Liver (tissue), 3 donors: ENCODE measurements around the gene IPMK.

Experiments
- CTCF ChIP-seq: fragments of 150-350 bp; IDR thresholded peaks from 2 replicates; pipeline ENCODE4 v1.5.1; 2017; ENCODE audit warnings: improper control_type of control experiment, low read depth, low read length; ENCODE audit not compliant: missing input control
- EGR1 ChIP-seq, 2 donors: IDR thresholded peaks; 2 replicates each; pipeline ENCODE4 v1.6.1; 2016 to 2018; ENCODE audit warnings: antibody characterized with exemption in 2 of 2, low read depth in 2 of 2
- GABPA ChIP-seq, 2 donors: IDR thresholded peaks in 1 of 2; conservative IDR thresholded peaks in 1 of 2; 2 replicates each; pipeline ENCODE4 v1.6.1; 2016; ENCODE audit warnings: antibody characterized with exemption in 2 of 2, mild to moderate bottlenecking in 1 of 2, moderate library complexity in 1 of 2
- HNF4A ChIP-seq, 2 donors: conservative IDR thresholded peaks; 2 replicates each; pipeline ENCODE4 v1.6.1; 2016; ENCODE audit warnings: antibody characterized with exemption in 2 of 2, mild to moderate bottlenecking in 2 of 2
- NR2F2 ChIP-seq: IDR thresholded peaks from 2 replicates; pipeline ENCODE4 v1.6.1; 2016; ENCODE audit warnings: antibody characterized with exemption
- REST ChIP-seq: IDR thresholded peaks from 2 replicates; pipeline ENCODE4 v1.6.1; 2016; ENCODE audit warnings: antibody characterized with exemption, mild to moderate bottlenecking
- SP1 ChIP-seq: IDR thresholded peaks from 2 replicates; pipeline ENCODE4 v1.6.1; 2018; ENCODE audit warnings: antibody characterized with exemption, mild to moderate bottlenecking
- YY1 ChIP-seq: IDR thresholded peaks from 2 replicates; pipeline ENCODE4 v1.6.1; 2016; ENCODE audit warnings: antibody characterized with exemption, mild to moderate bottlenecking
- donor health status: healthy.
- donor health status: healthy.

- TF ChIP-seq HNF4A (conservative IDR thresholded peaks at IDR 0.05) (no peak), GABPA (IDR thresholded peaks at IDR 0.05 in 1 of 2, conservative IDR thresholded peaks at IDR 0.05 in 1 of 2) (no peak), YY1 (no peak), CTCF (no peak), SP1 (no peak), EGR1 (IDR thresholded peaks at IDR 0.05; ENCODE audit: low read depth in 2 of 2) (no peak), REST (no peak), NR2F2 (no peak)
These were observed 2.1 kb upstream of the IPMK start for GRCh38 chr10:58269782-58270290.
